Measurements from ENCODE around the gene HES6. TPM values are rescaled to one million over a fixed set of nuclear protein-coding genes. Genes with fewer than 3 reads are reported as not detected.
"Not testable (repeated sequence)": the region's sequence is repeated elsewhere in the genome, so short reads cannot be mapped to it uniquely, and the experiment has no call there.

The HES6 gene
- polyA plus RNA-seq, 4 donors: 4.6 to 10.3 (median 5.2) TPM

DNA sequence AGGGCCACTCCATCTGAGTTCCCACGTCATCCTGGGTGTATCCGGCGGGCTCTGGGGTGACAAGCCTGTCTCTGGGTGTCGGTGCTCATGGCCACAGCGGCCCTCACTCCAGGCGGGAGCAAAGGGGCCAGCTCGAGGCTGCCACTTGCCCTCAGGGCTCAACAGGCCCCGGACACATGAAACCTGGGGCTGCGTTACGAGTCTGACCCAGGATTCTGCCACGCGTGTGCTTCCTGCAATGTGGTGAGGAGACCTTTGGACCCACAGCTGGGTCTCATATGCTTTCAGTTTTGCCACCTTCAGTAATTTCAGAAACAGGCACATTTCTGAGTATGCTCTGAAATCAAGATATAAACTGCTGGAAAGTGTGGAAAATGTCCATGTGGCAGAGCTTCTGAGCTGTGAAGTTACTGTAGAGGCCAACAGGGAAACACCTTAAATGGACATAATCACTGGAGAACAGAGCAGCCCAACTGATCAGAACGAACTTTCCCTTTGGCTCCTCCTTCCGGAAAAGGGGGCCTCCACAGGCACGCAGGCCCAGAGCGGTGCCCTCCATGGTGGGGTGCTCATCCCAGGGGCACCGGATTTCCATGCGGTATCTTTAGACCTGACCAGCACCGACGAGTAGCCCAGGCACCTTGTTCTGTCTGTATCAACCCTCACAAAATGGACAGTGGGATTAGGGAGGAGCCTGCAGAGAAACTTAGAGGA lies 34.5 kb upstream of the HES6 start:
- DNase-seq (ENCODE audit: low read depth in 4 of 4, low spot score in 3 of 4): no peak

- DNase-seq (ENCODE audit: low read depth in 4 of 4, low spot score in 3 of 4): not testable (repeated sequence)
These were observed 33.6 kb upstream of the HES6 start for GRCh38 chr2:238273433-238273832.

DNA sequence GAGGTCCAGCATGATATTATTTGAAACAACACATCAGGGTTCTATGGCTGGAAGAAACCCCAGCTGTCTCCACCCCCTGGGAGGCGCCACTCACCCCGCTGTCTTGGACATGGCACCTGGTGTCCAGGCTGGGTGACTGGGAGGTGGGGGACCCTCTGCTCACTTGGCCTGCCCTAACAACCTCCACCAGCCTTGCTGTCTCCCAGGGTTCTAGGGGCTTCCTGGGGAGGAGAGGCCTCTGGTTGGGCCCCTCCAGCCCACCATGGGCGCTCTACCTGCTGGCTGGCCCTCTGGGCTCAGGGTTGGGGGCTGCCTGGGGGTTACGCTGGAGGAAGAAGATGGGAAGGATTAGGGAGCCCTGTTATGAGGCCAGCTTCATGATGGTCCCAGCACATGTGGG lies 32.3 kb upstream of the HES6 start:
- no peak for DNase-seq (ENCODE audit: low read depth in 4 of 4, low spot score in 3 of 4)

DNA sequence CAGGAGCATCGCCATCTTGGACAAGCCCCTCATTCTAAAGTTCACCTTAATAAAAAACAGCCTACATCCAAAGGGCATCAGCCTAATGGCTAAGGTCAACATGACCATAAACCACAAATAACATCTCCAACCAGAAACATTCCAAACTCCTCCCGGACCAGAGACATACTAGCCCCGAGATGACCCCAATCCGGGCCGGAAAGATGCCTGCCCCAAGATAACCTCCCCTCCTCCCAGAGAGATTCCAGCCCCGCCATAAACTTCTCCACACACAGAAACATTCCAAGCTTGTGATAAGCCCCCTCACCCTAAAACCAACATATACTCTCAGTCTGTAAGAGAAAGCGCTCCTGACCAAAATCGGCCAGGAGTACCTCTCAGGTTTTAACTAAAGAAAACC lies 31.8 kb upstream of the HES6 start:
- DNase-seq (ENCODE audit: low read depth in 4 of 4, low spot score in 3 of 4): not testable (repeated sequence)

GRCh38 chr2:238271061-238271554 lies 31.3 kb upstream of the HES6 start:
- DNase-seq (ENCODE audit: low read depth in 4 of 4, low spot score in 3 of 4): no peak

DNA sequence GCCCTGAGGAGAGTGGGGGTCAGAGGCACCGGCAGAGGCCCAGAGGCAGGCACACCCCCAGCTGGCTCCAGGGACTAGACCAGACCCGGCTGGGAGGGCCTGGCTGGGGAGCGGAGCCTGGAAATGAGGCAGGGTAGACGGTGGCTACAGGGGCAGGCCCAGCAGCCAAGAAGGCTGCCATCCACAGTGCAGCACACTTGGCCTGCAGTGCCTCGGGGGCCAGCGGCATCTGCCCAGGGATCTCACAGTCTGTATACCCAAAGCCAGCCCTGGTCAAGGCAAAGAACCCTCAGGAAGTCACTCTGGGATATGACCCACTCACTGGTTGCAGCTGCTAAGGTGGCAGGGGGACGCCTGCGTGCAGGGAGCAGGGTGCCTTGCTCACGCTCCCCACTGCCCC lies 30.8 kb upstream of the HES6 start:
- DNase-seq (ENCODE audit: low read depth in 4 of 4, low spot score in 3 of 4): no peak

- DNase-seq (ENCODE audit: low read depth in 4 of 4, low spot score in 3 of 4): no peak
These were observed 29.9 kb upstream of the HES6 start for GRCh38 chr2:238269741-238270140.

DNA sequence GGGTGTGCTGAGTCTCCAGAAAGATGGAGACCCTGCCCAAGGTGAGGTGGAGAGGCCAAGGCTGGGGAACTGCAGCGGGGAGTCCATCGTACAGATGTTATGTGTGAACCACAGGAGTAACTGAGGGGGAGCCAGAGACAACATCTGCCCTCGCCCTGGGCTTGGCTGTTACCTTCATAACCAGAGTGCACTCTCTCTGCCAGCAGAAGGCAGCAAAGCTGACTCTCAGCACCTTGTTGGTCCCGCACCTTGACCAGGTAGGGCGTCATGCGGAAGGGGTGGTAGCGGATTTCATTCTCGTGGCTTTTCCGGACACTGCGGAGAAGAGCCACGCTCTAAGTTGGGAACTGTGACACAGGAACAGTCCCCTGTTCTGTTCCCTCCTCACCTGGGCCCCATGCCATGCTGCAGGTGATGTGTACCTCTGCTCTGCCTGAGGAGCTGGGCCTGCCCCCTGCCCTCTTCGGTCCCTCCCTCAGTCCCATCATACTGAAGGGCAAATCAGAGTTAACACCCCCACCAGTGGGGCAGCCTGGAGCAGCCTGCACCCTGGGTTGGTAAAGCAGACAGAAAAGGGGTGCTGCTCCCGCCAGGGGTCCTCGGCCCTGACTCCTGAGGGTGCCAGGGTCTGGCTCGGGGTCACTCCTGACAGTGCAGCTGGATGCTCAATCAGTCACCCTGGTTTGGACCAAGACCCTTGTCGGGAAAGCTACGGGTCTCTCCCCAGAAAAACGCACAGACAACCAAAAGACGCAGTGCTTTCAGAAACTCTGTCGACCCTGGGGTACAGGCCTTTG lies 28.2 kb upstream of the HES6 start:
- DNase-seq (ENCODE audit: low read depth in 4 of 4, low spot score in 3 of 4): no peak

DNA sequence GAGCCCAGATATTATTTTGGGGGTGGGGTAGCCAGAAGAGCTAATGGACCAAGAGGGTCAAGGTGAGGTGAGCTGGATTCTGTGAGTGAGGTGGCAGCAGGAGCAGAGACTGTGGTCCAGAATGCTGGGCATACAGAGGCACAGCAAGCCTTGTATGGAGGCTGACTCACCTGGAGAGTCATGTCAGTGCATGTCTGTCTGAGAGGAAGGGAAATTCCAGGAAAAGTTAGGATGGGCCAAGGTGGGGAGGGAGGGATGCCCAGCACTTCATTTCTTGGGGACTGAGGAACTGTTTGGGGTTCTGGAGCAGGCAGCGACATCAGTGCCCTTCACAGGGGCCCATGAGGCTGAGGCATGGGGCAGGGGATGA lies 27.5 kb upstream of the HES6 start:
- DNase-seq (ENCODE audit: low read depth in 4 of 4, low spot score in 3 of 4): no peak

DNA sequence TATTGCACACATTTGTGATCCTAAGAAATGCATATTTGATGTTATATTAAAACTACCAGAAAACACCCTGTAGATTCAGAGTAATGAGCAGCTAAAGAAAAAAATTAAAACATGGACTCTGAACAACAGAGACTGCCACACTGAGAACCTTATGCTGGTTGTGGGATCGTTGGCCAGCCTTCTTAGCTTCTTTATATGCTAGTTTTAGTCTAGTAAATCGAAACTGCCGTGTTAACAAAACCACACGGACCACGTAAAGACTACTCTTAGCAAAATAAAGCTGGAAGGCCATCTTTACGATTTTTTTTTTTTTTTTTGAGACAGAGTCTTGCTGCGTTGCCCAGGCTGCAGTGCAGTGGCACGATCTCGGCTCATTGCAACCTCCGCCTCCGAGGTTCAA lies 25.8 kb upstream of the HES6 start:
- DNase-seq (ENCODE audit: low read depth in 4 of 4, low spot score in 3 of 4): no peak

- no peak for DNase-seq (ENCODE audit: low read depth in 4 of 4, low spot score in 3 of 4)
These were observed 24.2 kb upstream of the HES6 start for GRCh38 chr2:238264072-238264460.

DNA sequence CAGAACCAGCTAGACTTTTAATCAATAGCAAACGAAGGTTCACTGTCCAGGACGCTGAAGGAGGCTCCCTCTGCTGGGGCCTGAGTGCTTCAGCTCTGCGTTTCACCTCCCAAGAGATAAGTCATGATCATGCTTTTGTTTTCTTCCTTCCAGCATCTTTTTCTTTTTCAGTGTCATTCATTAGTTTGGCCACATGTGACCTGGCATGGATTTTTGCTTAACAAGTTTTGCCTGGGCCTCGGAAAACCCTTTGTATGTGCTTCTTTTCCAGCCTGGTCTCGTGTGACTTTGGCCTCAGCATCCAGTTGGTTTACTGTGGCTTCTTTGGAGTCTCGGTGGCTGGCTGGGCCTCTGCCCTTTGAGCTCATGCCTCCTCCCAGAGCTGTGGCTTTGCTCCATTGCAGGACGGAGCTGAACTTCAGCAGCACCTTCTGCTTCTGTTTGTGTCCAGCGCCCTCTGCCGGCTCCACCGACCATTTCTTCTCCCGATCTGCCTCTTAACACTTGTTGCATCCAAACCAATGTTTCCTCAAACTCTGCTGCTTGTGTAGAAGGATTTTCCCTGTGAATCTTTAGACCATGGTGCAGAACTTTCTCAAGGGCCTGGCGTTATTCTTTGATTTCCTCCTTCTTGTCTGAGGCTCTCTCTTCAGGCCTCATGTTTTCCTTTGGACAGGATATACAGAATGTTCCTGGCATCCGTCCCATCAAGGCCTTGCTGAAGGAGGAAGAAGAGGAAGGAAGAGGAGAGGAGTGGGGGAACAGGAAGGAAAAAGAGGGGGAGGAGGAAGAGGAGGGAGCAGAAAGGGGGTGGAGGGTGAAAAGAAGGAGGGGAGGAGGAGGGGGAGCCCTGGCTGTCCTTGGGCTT lies 23.6 kb upstream of the HES6 start:
- DNase-seq (ENCODE audit: low read depth in 4 of 4, low spot score in 3 of 4): peak; percentile 78 to 84 (median 83)

- no peak for DNase-seq (ENCODE audit: low read depth in 4 of 4, low spot score in 3 of 4)
These were observed 22.8 kb upstream of the HES6 start for GRCh38 chr2:238262496-238263122.

DNA sequence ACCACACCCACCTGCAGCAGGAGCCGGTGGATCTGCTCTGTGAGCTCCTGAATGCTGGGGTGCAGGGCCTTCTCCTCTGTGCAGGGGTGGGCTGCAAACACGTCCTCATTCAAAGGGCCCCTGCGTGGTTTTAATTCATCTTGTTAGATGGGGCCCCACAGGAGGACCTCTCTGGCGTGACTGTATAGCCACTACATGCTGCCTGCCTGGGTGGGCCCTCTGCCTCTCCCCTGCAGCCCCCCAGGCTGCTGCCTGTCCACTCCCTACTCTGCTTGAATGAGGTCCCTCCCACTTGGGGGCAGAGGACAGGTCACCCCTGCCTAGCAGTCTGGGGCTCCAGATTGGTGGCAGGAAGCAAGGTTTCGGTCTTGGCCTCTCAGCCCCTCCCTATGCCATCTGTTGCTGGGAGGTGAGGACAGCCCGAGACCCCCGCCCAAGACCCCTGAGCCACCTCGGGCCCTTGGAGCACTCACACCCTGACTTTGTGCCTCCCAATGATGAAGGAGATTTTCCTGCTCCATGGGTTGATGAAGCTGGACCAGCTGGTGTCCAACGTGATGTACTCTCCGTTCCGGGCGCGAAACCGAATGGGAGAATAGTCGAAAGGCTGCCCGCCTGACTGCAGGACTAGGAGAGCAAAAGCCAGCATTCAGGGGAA lies 22.0 kb upstream of the HES6 start:
- DNase-seq (ENCODE audit: low read depth in 4 of 4, low spot score in 3 of 4): no peak

DNA sequence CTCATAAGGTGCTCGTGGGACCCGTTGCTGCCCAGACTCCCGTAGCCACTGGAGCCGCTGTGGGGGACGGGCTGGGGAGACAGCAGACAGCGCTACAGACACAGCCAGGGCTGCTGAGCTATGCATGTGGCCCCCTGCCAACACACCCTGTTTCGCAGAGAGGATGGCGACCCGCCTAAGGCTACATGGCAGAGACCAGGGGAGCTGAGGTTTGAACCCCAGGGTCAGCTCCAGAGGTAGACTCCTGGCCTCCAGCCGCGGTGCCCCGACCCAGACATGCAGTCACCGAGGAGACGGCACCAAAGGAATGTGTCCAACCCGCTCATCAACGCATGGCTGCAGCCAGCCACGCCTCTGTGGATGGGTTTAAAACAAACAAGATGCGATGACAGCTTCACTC lies 21.0 kb upstream of the HES6 start:
- no peak for DNase-seq (ENCODE audit: low read depth in 4 of 4, low spot score in 3 of 4)

- DNase-seq (ENCODE audit: low read depth in 4 of 4, low spot score in 3 of 4): no peak
These were observed 19.5 kb upstream of the HES6 start for GRCh38 chr2:238259061-238260020.

GRCh38 chr2:238257786-238258700 lies 18.2 kb upstream of the HES6 start:
- no peak for DNase-seq (ENCODE audit: low read depth in 4 of 4, low spot score in 3 of 4)

DNA sequence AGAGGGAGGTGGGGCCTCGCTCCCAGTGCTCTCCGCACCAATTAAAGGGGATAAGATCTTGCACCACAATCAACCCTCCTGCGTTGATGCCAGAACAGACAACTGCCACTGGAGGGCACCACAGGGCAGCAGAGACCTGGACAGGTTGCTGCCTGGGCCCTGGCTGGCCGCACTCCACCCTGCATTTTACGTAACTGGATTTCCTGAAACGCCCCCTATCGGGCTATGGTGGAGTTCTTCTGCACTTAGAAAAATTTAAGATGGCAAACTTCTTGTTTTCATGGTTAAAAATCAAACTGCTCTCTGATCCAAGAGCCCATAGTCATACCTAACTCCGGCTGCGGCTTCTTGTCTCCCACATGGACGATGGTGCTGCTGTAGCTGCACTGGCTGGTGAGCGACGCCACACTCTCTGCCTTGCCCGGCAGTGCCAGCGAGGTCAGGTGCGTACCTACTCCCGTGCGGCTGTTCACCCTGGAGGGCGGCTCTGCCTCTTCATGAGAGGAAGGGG lies 16.8 kb upstream of the HES6 start:
- DNase-seq (ENCODE audit: low read depth in 4 of 4, low spot score in 3 of 4): peak in 3 of 4 donors; percentile 65 to 73 (median 73)
